GM19043 (cell line): ENCODE results near the gene PCDHGB7.
"Not testable (repeated sequence)": the region's sequence is repeated elsewhere in the genome, so short reads cannot be mapped to it uniquely, and the experiment has no call there.

Experiments
- ATAC-seq: cut with Tn5 transposase; IDR thresholded peaks from one replicate; pipeline ENCODE4 v1.9.1; 2021; ENCODE audit warnings: low read depth; ENCODE audit not compliant: unreplicated experiment

Gene PCDHGB7

DNA sequence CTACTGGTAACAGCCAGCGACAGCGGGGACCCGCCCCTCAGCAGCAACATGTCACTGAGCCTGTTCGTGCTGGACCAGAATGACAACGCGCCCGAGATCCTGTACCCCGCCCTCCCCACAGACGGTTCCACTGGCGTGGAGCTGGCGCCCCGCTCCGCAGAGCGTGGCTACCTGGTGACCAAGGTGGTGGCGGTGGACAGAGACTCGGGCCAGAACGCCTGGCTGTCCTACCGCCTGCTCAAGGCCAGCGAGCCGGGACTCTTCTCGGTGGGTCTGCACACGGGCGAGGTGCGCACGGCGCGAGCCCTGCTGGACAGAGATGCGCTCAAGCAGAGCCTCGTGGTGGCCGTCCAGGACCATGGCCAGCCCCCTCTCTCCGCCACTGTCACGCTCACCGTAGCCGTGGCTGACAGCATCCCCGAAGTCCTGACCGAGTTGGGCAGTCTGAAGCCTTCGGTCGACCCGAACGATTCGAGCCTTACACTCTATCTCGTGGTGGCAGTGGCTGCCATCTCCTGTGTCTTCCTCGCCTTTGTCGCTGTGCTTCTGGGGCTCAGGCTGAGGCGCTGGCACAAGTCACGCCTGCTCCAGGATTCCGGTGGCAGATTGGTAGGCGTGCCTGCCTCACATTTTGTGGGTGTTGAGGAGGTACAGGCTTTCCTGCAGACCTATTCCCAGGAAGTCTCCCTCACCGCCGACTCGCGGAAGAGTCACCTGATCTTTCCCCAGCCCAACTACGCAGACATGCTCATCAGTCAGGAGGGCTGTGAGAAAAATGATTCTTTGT lies 22.9 kb upstream of the PCDHGB7 start:
- ATAC-seq: not testable (repeated sequence)

DNA sequence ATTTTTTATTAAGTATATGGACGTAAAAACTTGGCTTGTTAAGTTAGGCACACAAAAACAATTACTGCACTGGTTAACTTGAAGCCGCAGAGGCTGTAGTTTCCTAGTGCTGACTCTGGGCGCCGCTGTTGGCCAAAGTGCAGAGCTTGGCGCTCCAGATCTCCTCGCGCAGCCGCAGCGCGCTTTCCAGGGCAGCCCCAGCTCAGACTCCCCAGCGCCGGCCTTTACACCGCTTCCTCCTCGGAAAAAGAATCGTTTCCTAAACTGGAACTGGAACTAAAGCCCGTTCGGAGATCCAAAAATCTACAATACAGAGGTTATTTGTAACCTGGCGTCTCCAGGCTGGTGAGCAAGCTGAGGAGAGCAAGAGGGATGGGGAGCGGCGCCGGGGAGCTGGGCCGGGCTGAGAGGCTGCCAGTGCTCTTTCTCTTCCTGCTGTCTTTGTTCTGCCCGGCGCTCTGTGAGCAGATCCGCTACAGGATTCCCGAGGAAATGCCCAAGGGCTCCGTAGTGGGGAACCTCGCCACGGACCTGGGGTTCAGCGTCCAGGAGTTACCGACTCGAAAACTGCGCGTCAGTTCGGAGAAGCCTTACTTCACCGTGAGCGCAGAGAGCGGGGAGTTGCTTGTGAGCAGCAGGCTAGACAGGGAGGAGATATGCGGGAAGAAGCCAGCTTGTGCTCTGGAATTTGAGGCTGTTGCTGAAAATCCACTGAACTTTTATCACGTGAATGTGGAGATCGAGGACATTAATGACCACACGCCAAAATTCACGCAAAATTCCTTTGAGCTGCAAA lies 19.5 kb upstream of the PCDHGB7 start, which contains the start of gene PCDHGB5:
PCDHGB5 (plus strand) TSS at position 192 of the 796 bp plus-strand sequence; CDS start at position 373, 181 bp downstream.
- ATAC-seq: peak; percentile 96

DNA sequence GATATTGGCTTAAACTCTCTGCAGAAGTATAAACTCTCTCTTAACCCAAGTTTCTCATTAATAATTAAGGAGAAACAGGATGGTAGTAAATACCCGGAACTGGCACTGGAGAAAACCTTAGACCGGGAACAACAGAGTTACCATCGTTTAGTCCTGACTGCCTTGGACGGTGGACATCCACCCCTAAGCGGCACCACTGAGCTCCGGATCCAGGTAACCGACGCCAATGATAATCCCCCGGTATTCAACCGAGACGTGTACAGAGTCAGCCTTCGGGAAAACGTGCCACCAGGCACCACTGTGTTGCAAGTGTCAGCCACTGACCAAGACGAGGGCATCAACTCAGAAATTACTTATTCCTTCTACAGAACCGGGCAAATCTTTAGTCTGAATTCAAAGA lies 18.9 kb upstream of the PCDHGB7 start:
- ATAC-seq: no peak

DNA sequence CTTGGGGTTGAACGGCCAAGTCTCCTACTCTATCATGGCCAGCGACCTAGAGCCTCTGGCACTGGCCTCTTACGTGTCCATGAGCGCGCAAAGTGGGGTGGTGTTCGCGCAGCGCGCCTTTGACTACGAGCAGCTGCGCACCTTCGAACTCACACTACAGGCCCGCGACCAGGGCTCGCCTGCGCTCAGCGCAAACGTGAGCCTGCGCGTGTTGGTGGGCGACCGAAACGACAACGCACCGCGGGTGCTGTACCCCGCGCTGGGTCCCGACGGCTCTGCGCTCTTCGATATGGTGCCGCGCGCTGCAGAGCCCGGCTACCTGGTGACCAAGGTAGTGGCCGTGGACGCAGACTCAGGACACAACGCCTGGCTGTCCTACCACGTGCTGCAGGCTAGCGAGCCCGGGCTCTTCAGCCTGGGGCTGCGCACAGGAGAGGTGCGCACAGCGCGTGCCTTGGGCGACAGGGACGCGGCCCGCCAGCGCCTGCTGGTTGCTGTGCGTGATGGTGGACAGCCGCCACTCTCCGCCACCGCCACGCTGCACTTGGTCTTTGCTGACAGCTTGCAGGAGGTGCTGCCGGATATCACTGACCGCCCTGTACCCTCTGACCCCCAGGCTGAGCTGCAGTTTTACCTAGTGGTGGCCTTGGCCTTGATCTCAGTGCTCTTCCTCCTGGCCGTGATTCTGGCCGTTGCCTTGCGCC lies 17.8 kb upstream of the PCDHGB7 start:
- ATAC-seq: no peak

DNA sequence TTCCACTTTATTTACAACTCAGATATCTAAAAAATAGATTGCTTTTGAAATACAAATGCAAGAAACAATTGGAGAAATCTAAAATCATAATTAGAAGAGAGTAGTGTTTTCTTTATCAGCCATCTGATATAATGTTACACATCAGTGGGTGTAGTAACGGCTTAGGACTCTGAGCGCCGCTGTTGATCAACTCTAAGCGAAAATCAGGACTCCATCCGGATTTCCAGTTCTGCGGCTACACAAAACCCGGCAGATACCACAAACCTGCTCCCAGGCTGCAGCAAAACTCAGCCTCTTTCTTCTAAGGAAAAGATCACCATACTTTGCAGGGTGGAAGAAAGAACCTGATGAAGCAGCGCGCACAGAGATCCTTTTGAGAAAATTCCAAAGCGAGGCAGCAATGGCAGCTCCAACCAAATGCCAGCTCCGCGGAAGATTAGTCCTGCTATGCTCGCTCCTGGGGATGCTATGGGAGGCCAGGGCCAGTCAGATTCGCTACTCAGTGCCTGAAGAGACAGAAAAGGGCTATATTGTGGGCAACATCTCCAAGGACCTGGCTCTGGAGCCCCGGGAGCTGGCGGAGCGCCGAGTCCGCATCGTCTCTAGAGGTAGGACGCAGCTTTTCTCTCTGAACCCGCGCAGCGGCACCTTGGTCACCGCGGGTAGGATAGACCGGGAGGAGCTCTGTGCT lies 14.8 kb upstream of the PCDHGB7 start, which contains the start of gene PCDHGA9:
PCDHGA9 (plus strand) TSS at position 226 of the 691 bp plus-strand sequence; CDS start at position 401, 175 bp downstream.
- ATAC-seq: no peak

DNA sequence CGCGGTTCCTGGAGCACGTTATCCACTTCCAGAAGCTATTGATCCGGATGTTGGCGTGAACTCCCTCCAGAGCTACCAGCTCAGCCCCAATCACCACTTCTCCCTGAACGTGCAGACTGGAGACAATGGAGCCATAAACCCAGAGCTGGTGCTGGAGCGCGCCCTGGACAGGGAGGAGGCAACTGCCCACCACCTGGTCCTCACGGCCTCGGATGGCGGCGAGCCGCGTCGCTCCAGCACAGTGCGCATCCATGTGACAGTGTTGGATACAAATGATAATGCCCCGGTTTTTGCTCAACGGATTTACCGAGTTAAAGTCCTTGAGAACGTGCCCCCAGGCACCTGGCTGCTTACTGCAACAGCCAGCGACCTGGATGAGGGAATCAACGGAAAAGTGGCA lies 14.1 kb upstream of the PCDHGB7 start:
- ATAC-seq: no peak

DNA sequence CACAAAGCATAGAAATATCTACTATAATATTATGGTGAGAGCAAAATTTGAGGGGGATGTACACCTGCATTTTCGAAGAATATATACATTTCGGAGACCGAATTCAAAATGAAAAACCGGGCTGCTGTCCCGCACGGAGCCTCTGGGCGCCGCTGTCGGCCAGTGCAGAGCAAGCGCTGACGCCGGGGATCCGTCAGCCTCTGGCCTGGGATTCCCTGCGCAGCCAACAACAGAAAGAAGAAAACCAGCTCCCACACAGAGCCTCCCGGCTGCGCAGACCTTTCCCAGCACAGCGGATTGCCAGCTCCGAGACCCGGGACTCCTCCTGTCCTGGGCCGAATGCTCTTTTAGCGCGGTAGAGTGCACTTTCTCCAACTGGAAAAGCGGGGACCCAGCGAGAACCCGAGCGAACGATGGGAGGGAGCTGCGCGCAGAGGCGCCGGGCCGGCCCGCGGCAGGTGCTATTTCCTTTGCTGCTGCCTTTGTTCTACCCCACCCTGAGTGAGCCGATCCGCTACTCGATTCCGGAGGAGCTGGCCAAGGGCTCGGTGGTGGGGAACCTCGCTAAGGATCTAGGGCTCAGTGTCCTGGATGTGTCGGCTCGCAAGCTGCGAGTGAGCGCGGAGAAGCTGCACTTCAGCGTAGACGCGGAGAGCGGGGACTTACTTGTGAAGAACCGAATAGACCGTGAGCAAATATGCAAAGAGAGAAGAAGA lies 9.5 kb upstream of the PCDHGB7 start, which contains the start of gene PCDHGB6:
PCDHGB6 (plus strand) TSS at position 232 of the 716 bp plus-strand sequence; CDS start at position 414, 182 bp downstream.
- not testable (repeated sequence) for ATAC-seq

DNA sequence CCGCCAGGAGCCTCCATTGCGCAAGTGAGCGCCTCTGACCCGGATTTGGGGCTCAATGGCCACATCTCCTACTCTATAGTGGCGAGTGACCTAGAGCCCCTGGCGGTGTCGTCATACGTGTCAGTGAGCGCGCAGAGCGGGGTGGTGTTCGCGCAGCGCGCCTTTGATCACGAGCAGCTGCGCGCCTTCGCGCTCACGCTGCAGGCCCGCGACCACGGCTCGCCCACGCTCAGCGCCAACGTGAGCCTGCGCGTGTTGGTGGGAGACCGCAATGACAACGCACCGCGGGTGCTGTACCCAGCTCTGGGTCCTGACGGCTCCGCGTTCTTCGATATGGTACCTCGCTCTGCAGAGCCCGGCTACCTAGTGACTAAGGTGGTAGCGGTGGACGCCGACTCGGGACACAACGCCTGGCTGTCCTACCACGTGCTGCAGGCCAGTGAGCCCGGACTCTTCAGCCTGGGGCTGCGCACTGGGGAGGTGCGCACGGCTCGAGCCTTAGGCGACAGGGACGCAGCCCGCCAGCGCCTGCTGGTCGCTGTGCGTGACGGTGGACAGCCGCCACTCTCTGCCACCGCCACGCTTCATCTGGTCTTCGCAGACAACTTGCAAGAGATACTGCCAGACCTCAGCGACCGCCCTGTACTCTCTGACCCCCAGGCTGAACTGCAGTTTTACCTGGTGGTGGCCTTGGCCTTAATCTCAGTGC lies 7.7 kb upstream of the PCDHGB7 start:
- ATAC-seq: no peak

DNA sequence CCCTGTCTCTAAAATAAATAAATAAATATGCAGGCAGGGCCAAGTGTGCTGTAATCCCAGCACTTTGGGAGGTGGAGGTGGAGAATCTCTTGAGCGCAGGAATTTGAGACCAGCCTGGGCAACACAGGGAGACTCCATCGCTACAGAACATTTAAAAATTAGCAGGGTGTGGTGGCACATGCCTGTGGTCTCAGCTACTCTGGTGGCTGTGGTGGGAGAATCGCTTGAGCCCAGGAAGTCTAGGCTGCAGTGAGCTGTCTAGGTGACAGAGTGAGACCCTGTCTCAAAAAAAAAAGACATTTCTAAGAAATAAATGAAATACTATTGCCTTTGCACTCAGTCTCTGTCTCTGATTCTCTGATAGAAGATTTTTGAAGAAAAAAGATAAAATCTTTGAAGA lies 5.9 kb upstream of the PCDHGB7 start:
- no peak for ATAC-seq

DNA sequence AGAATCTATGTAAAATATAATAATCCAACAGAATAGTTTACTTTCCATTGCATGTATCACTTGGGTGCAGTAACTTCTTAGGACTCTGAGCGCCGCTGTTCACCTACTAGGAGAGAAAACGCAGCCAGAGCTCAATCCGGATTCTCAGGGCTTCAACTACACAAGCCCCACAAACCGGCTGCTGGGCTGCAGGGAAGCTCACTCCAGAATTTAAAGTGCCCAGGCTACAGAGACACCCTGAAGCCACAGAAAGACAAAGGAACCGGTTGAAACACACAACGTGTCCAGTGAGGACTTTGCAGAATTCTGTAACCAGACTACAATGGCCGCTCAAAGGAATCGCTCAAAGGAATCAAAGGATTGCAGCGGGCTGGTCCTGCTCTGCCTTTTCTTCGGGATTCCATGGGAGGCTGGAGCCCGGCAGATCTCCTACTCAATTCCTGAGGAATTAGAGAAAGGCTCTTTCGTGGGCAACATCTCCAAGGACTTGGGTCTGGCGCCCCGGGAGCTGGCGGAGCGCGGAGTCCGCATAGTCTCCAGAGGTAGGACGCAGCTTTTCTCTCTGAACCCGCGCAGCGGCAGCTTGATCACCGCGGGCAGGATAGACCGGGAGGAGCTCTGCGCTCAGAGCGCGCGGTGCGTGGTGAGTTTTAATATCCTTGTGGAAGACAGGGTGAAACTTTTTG lies 4.5 kb upstream of the PCDHGB7 start, which contains the start of gene PCDHGA10:
PCDHGA10 (plus strand) TSS at position 134 of the 686 bp plus-strand sequence; CDS start at position 323, 189 bp downstream.
- ATAC-seq: peak; percentile 52

DNA sequence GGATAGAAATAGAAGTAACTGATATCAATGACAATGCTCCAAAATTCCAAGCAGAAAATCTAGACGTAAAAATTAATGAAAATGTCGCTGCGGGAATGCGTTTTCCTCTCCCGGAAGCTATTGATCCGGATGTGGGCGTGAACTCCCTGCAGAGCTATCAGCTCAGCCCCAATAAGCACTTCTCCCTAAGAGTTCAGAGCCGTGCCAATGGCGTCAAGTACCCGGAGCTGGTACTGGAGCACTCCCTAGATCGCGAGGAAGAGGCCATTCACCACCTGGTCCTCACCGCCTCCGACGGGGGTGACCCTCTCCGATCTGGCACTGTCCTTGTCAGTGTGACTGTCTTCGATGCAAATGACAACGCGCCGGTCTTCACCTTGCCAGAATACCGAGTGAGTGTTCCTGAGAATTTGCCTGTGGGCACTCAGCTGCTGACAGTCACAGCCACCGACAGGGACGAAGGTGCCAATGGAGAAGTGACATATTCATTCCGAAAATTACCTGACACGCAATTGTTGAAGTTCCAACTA lies 3.9 kb upstream of the PCDHGB7 start:
- ATAC-seq: no peak

DNA sequence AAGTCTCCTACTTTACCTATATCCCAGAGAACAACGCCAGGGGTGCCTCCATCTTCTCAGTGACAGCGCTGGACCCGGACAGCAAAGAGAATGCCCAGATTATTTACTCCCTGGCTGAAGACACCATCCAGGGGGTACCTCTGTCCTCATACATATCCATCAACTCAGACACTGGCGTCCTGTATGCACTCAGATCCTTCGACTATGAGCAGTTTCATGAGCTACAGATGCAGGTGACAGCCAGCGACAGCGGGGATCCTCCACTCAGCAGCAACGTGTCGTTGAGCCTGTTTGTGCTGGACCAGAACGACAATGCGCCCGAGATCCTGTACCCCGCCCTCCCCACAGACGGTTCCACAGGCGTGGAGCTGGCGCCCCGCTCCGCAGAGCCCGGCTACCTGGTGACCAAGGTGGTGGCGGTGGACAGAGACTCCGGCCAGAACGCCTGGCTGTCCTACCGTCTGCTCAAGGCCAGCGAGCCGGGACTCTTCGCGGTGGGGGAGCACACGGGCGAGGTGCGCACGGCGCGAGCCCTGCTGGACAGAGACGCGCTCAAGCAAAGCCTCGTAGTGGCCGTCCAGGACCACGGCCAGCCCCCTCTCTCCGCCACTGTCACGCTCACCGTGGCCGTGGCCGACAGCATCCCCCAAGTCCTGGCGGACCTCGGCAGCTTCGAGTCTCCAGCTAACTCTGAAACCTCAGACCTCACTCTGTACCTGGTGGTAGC lies 2.8 kb upstream of the PCDHGB7 start:
- ATAC-seq: not testable (repeated sequence)

DNA sequence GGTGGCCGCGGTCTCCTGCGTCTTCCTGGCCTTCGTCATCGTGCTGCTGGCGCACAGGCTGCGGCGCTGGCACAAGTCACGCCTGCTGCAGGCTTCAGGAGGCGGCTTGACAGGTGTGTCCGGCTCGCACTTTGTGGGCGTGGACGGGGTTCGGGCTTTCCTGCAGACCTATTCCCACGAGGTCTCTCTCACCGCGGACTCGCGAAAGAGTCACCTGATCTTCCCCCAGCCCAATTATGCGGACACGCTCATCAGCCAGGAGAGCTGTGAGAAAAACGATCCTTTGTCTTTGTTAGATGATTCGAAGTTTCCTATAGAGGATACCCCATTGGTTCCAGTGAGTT lies 2.2 kb upstream of the PCDHGB7 start:
- not testable (repeated sequence) for ATAC-seq

DNA sequence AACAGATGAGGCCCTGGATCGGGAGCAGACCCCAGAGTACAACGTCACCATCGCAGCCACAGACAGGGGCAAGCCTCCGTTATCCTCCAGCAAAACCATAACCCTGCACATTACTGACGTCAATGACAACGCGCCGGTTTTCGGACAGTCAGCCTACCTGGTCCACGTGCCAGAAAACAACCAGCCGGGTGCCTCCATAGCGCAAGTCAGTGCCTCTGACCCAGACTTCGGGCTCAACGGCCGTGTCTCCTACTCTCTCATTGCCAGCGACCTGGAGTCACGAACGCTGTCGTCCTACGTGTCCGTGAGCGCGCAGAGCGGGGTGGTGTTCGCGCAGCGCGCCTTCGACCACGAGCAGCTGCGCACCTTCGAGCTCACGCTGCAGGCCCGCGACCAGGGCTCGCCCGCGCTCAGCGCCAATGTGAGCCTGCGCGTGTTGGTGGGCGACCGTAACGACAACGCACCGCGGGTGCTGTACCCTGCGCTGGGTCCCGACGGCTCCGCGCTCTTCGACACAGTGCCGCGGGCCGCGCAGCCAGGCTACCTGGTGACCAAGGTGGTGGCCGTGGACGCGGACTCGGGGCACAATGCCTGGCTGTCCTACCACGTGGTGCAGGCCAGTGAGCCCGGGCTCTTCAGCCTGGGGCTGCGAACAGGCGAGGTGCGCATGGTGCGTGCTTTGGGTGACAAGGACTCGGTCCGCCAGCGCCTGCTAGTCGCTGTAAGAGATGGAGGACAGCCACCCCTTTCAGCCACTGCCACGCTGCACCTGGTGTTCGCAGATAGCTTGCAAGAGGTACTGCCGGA lies 1.8 kb downstream of the PCDHGB7 start:
- ATAC-seq: no peak

DNA sequence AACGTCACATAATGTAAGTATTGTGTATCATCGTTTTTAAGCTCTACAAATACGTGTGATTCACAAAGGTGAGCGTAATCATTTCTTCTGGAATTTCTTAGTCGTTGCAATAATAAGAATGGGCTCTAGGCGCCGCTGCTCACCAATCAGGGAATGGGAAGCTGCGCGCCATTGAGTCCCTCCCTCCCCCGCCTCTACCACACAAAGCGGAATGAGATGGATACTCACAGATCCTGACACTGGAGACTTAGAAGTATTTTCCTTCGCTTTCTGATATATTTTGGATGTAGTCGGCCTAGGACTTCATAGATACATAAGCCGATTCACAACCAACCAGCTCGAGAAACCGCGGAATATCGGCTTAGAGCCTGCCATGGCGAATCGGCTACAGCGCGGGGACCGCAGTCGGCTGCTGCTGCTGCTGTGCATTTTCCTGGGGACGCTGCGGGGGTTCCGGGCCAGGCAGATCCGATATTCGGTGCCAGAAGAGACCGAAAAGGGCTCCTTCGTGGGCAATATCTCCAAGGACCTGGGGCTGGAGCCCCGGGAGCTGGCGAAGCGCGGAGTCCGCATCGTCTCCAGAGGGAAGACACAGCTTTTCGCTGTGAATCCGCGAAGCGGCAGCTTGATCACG lies 3.5 kb downstream of the PCDHGB7 start, which contains the start of gene PCDHGA11:
PCDHGA11 (plus strand) TSS at position 197 of the 634 bp plus-strand sequence; CDS start at position 374, 177 bp downstream.
- ATAC-seq: peak; percentile 47

DNA sequence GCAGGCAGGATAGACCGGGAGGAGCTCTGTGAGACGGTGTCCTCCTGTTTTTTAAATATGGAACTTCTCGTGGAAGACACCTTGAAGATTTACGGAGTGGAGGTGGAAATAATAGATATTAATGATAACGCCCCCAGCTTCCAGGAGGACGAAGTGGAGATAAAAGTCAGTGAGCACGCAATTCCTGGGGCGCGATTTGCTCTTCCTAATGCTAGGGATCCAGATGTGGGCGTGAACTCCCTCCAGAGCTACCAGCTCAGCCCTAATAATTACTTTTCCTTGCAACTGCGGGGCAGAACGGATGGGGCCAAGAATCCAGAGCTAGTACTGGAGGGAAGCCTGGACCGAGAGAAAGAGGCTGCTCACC lies 4.0 kb downstream of the PCDHGB7 start:
- ATAC-seq: no peak
